Activated CD8-positive, alpha-beta T cell treated with anti-CD3 and anti-CD28 coated beads for 36 hours (primary cell): ENCODE measurements around the gene CTNNA3. TPM values are rescaled to one million over a fixed set of nuclear protein-coding genes. Genes with fewer than 3 reads are reported as not detected.

Experiments used
- ATAC-seq: fragments of 200-7000 bp; cut with Tn5 transposase; one replicate; pipeline ENCODE4 v1.10.0; 2021; ENCODE audit warnings: mild to moderate bottlenecking, moderate library complexity
- CTCF ChIA-PET: fragments of 350-600 bp; sonication (Branson Sonifier 250); formaldehyde crosslinking; loops from one replicate; lab custom pipeline; 2021; ENCODE audit warnings: antibody characterized with exemption; lab: Charles Lee
- POLR2A ChIA-PET: fragments of 350-600 bp; sonication (Branson Sonifier 250); formaldehyde crosslinking; loops from one replicate; lab custom pipeline; 2021; ENCODE audit warnings: antibody characterized with exemption; lab: Charles Lee
- DNase-seq: peaks from one replicate; pipeline ENCODE4 v3.0.0-alpha.2; 2020
- H3K27ac Mint-ChIP-seq: one replicate; pipeline ENCODE4 v1.8.0; 2021; ENCODE audit warnings: mild to moderate bottlenecking, mixed read lengths
- H3K27me3 Mint-ChIP-seq: one replicate; pipeline ENCODE4 v1.8.0; 2021; ENCODE audit warnings: mixed read lengths
- H3K36me3 Mint-ChIP-seq: one replicate; pipeline ENCODE4 v1.8.0; 2021; ENCODE audit warnings: low read depth, mixed read lengths
- H3K4me1 Mint-ChIP-seq: one replicate; pipeline ENCODE4 v1.8.0; 2021; ENCODE audit warnings: low read depth, mixed read lengths
- H3K4me3 Mint-ChIP-seq: one replicate; pipeline ENCODE4 v1.8.0; 2021; ENCODE audit warnings: mild to moderate bottlenecking, moderate library complexity, mixed read lengths
- H3K9me3 Mint-ChIP-seq: one replicate; pipeline ENCODE4 v1.8.0; 2021; ENCODE audit warnings: mixed read lengths
- intact Hi-C: fragments of 100-400 bp; cut with micrococcal nuclease; formaldehyde crosslinking; loops from one replicate; pipeline ENCODE4 v1.10.0; 2022
- total RNA-seq, 2 experiments: library from RNA; stranded (reverse); gene quantifications; one replicate each; pipeline ENCODE4 v1.2.3, GENCODE V29; 2021
- TF ChIP-seq, protein P1 (sequence below): fragments of 200-600 bp; IDR thresholded peaks from one replicate; pipeline ENCODE4 v1.8.0; 2022; ENCODE audit warnings: antibody characterized with exemption, mild to moderate bottlenecking

Gene CTNNA3
- total RNA-seq, 2 experiments from 2014 or later, result not detected

DNA sequence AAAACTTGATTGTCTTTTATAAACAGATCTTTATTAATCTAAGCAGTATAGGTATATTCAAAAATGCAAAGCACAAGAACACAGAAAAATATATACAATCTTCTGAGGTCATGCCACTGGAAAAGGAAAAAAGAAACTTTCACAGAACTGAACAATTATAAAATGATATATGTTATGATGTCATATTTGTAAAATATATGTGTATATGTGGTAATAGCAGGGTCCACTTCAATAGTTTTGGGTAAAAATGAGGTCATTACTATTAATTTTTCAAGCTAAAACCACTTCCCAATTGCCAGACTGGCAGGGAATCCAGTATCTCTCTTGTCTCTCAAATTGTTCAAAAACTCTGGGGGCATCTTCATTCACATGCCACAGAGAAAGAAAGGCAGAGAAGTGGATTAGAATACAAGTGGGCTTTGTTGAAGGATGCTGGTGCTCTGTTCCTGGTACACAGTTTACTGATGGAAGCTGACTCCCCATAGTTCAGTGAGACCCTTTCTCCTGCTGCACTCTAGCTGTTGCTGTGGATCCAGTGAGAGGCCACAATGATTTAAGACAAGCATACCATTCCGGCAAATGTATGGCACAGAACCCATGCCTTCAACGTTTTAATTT lies 19.7 kb downstream of the CTNNA3 start:
- TF ChIP-seq, protein P1, sequence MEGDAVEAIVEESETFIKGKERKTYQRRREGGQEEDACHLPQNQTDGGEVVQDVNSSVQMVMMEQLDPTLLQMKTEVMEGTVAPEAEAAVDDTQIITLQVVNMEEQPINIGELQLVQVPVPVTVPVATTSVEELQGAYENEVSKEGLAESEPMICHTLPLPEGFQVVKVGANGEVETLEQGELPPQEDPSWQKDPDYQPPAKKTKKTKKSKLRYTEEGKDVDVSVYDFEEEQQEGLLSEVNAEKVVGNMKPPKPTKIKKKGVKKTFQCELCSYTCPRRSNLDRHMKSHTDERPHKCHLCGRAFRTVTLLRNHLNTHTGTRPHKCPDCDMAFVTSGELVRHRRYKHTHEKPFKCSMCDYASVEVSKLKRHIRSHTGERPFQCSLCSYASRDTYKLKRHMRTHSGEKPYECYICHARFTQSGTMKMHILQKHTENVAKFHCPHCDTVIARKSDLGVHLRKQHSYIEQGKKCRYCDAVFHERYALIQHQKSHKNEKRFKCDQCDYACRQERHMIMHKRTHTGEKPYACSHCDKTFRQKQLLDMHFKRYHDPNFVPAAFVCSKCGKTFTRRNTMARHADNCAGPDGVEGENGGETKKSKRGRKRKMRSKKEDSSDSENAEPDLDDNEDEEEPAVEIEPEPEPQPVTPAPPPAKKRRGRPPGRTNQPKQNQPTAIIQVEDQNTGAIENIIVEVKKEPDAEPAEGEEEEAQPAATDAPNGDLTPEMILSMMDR, result no peak
- Mint-ChIP-seq H3K27me3 (peaks cover 18% of the 10 kb centered on the region), H3K4me3 (no peak overlapping the region), H3K9me3 (no peaks in the 10 kb centered on the region), H3K4me1 (no peaks in the 10 kb centered on the region), H3K36me3 (no peaks in the 10 kb centered on the region), H3K27ac (no peak overlapping the region)
- intact Hi-C loops, result no loop called here
- DNase-seq, result no peak
- ChIA-PET CTCF (interaction anchor here (2.1 kb wide), 1 partner anchor 103 kb away, joined by 6 read pairs; no protein-coding TSS in a partner anchor), POLR2A (no interaction called here)
- no peak for ATAC-seq

DNA sequence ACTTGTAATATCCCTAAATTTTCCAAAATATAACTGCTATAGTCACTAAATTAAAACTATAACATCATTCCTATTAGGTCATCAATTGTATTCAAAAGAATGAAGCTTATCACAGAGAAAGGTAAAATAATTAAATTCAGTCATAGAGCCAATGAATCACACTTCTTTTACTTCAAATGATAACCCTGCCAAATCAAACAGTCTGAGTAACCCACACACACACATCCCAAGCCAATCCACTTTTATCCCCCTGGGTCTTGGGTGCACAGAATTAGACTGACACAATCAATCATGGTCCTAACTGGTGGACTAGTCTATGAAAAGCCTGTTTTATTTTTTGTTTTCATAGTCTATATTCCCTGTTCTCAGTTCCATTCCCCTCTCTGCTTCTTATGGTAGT lies 25.6 kb downstream of the CTNNA3 start:
- H3K4me1 Mint-ChIP-seq, result no peaks in the 10 kb centered on the region
- ATAC-seq (no peak), DNase-seq (no peak)
- H3K27ac Mint-ChIP-seq, result no peak overlapping the region
- CTCF ChIA-PET, result interaction anchor here (1.3 kb wide), 1 partner anchor 110 kb away, joined by 3 read pairs; no protein-coding TSS in a partner anchor
- H3K36me3 Mint-ChIP-seq, result no peaks in the 10 kb centered on the region
- POLR2A ChIA-PET, result no interaction called here
- H3K9me3 Mint-ChIP-seq, result no peaks in the 10 kb centered on the region
- intact Hi-C loops, result no loop called here
- TF ChIP-seq, protein P1, result no peak
- H3K4me3 Mint-ChIP-seq, result no peak overlapping the region
- peaks cover 12% of the 10 kb centered on the region for H3K27me3 Mint-ChIP-seq

DNA sequence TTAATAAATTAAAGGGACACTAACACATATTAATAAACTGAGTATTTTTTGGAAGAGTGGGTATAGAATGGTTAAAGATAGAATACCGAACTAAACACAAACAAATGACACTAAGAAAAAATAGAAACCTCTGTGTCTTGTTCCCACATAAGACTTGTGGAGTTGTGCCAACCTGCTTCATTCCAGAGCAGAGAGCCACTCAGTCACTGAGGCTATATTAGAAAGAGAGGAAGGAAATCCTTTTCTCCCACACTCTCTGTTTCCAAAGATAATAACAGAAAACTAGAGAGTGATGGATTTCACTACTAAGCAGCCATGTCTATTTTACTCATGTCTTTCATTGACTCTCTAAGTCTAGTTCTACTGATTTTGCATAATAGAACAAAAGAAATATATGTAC lies 26.0 kb downstream of the CTNNA3 start:
- no peak for ATAC-seq
- no peak for DNase-seq
- TF ChIP-seq, protein P1, result no peak
- Mint-ChIP-seq H3K36me3 (no peaks in the 10 kb centered on the region), H3K27ac (no peak overlapping the region), H3K27me3 (peaks cover 12% of the 10 kb centered on the region), H3K4me3 (no peak overlapping the region), H3K4me1 (no peaks in the 10 kb centered on the region), H3K9me3 (no peaks in the 10 kb centered on the region)
- intact Hi-C loops, result loop anchor here (5.0 kb wide), 1 partner anchor 112 kb away; no protein-coding TSS in a partner anchor
- ChIA-PET CTCF (no interaction called here), POLR2A (no interaction called here)

DNA sequence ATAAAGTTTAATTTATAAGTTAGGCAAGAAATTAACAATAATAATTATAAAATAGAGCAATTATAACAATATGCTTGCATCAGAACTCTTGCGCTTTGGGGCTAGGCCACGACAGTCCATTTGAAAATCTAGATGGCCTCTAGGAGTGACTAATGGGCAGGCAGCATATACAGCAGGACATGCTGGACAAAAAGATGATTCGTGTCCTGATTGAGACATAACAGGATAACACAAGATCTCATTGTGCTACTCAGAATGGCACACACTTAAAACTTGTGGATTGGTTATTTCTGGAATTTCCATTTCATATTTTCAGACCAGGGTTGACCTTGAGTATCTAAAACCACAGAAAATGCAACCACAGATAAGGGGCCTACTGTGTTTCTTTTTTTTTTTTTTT lies 27.5 kb downstream of the CTNNA3 start:
- Mint-ChIP-seq H3K4me1 (no peaks in the 10 kb centered on the region), H3K36me3 (no peaks in the 10 kb centered on the region), H3K4me3 (no peak overlapping the region), H3K27ac (no peak overlapping the region), H3K9me3 (no peaks in the 10 kb centered on the region), H3K27me3 (peaks cover 11% of the 10 kb centered on the region)
- DNase-seq (no peak), ATAC-seq (no peak)
- CTCF ChIA-PET, result no interaction called here
- TF ChIP-seq, protein P1, result no peak
- intact Hi-C loops, result loop anchor here (5.0 kb wide), 1 partner anchor 114 kb away; no protein-coding TSS in a partner anchor
- POLR2A ChIA-PET, result no interaction called here

DNA sequence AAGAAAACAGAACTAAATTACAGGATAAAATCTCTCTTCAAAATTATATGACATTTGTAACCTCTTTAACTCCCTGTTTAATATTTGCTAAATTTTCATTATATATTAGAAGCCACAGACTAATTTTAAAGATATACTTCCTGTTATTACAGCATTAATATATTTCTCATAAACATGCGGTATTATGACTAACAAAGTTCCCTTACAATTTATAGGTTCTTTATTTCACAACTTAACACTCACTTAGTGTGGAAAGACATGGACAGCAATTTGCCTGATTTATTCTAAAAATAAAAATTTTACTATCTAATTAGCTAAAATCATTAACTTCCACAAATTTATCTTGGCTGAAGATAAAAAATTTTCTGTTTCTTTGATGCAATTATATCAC lies 29.0 kb downstream of the CTNNA3 start:
- H3K9me3 Mint-ChIP-seq, result no peaks in the 10 kb centered on the region
- no peak for DNase-seq
- TF ChIP-seq, protein P1, result no peak
- no peak overlapping the region for H3K27ac Mint-ChIP-seq
- H3K27me3 Mint-ChIP-seq, result peaks cover 11% of the 10 kb centered on the region
- no peak overlapping the region for H3K4me3 Mint-ChIP-seq
- POLR2A ChIA-PET, result no interaction called here
- H3K36me3 Mint-ChIP-seq, result no peaks in the 10 kb centered on the region
- CTCF ChIA-PET, result interaction anchor here (0.7 to 7.3 kb wide), 9 partner anchors 30 to 188 kb away, joined by 3 to 73 read pairs (median 4); no protein-coding TSS in a partner anchor
- ATAC-seq, result no peak
- no peaks in the 10 kb centered on the region for H3K4me1 Mint-ChIP-seq
- intact Hi-C loops, result loop anchor here (5.0 kb wide), 1 partner anchor 115 kb away; no protein-coding TSS in a partner anchor
